Right lobe of liver (tissue), 4 donors: ENCODE data around the gene GAN.

Source experiments
- POLR2A ChIP-seq: fragments of 450-650 bp; IDR thresholded peaks from one replicate; pipeline ENCODE4 v1.6.1; 2017; ENCODE audit warnings: antibody characterized with exemption, mild to moderate bottlenecking
- TF ChIP-seq, protein P1 (sequence below), 4 donors: fragments of 200-600 bp in 3 of 4; fragments of 450-650 bp in 1 of 4; IDR thresholded peaks; one replicate each; pipeline versions ENCODE4 v1.5.1 to v1.8.0; 2016 to 2022; ENCODE audit warnings: antibody characterized with exemption in 4 of 4, mild to moderate bottlenecking in 2 of 4
- donor health status: DM: no; HTN: no; CAD: no.
- donor health status: DM: no; HTN: no; CAD: no.
- donor health status: DM: no; HTN: yes; CAD: no.

GRCh38 chr16:81321039-81321438, 6.3 kb downstream of the GAN start:
- TF ChIP-seq, protein P1, sequence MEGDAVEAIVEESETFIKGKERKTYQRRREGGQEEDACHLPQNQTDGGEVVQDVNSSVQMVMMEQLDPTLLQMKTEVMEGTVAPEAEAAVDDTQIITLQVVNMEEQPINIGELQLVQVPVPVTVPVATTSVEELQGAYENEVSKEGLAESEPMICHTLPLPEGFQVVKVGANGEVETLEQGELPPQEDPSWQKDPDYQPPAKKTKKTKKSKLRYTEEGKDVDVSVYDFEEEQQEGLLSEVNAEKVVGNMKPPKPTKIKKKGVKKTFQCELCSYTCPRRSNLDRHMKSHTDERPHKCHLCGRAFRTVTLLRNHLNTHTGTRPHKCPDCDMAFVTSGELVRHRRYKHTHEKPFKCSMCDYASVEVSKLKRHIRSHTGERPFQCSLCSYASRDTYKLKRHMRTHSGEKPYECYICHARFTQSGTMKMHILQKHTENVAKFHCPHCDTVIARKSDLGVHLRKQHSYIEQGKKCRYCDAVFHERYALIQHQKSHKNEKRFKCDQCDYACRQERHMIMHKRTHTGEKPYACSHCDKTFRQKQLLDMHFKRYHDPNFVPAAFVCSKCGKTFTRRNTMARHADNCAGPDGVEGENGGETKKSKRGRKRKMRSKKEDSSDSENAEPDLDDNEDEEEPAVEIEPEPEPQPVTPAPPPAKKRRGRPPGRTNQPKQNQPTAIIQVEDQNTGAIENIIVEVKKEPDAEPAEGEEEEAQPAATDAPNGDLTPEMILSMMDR (IDR thresholded peaks at IDR 0.05) = no peak
- TF ChIP-seq POLR2A = no peak
